SU-DHL-6 (cell line): ENCODE data around the gene NPTXR.

Experiments used
- EZH2phosphoT487 ChIP-seq: fragments of 200-600 bp; sonication (generic), shearing (Covaris generic); conservative IDR thresholded peaks from 2 replicates; pipeline ENCODE4 v1.6.1; 2018; ENCODE audit warnings: mild to moderate bottlenecking, antibody characterized with exemption, low read length, moderate library complexity, mixed read lengths
- TF ChIP-seq, protein P1 (sequence below): fragments of 200-600 bp; sonication (generic); IDR thresholded peaks from one replicate; pipeline ENCODE4 v1.5.1; 2017; ENCODE audit warnings: antibody characterized with exemption, mild to moderate bottlenecking, low read length, moderate library complexity; ENCODE audit not compliant: insufficient read depth, poor library complexity, severe bottlenecking

DNA sequence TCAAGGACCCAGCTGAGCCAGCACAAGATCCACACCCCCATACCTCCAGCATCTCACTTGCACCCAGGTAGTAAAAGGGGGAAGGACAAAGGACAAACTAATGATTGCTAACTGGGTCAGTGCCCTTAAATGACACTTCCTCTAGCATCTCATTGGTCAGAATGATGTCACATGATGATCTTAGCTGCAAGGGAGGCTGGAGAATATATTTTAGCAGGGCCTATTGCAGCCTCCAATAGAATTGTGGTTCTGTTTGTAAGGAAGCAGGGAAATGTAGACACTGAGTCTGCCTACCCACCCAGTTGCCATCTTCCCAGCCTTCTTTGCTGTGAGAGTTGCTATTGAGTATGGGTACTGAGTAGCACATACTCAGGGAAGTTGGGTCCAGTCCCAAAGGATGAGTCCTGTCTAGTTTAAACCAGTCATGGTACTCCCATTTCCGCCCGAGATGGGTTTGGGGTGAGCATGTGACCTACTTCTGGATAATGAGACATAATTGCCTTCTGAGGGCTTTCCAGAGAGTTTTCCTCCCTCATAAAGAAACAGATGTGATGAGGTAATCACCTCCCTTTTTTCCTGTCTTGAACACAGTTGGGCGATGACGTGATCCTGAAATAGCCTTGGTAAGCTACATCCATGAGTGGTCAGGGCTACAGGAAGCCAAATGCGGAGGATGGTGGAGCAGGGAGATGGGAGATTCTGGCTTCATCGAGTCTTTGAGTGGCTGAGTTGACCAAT, 44.4 kb downstream of the NPTXR start:
- TF ChIP-seq, protein P1, sequence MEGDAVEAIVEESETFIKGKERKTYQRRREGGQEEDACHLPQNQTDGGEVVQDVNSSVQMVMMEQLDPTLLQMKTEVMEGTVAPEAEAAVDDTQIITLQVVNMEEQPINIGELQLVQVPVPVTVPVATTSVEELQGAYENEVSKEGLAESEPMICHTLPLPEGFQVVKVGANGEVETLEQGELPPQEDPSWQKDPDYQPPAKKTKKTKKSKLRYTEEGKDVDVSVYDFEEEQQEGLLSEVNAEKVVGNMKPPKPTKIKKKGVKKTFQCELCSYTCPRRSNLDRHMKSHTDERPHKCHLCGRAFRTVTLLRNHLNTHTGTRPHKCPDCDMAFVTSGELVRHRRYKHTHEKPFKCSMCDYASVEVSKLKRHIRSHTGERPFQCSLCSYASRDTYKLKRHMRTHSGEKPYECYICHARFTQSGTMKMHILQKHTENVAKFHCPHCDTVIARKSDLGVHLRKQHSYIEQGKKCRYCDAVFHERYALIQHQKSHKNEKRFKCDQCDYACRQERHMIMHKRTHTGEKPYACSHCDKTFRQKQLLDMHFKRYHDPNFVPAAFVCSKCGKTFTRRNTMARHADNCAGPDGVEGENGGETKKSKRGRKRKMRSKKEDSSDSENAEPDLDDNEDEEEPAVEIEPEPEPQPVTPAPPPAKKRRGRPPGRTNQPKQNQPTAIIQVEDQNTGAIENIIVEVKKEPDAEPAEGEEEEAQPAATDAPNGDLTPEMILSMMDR = no peak
- TF ChIP-seq EZH2phosphoT487 = no peak
